Glutamatergic neuron (in vitro differentiated cells): Measurements from ENCODE around the gene LPCAT1. TPM values are rescaled to one million over a fixed set of nuclear protein-coding genes. Genes with fewer than 3 reads are reported as not detected.

Experiments
- DNase-seq: peaks from one replicate; pipeline ENCODE4 v3.0.0; 2022
- H3K27ac Mint-ChIP-seq: one replicate; pipeline ENCODE4 v1.8.0; 2020; ENCODE audit warnings: mild to moderate bottlenecking, mixed read lengths, inconsistent platforms; ENCODE audit not compliant: unreplicated experiment
- H3K27me3 Mint-ChIP-seq: one replicate; pipeline ENCODE4 v1.8.0; 2020; ENCODE audit warnings: mild to moderate bottlenecking, moderate library complexity, mixed read lengths, inconsistent platforms; ENCODE audit not compliant: unreplicated experiment
- H3K36me3 Mint-ChIP-seq: one replicate; pipeline ENCODE4 v1.8.0; 2020; ENCODE audit warnings: mild to moderate bottlenecking, mixed read lengths, inconsistent platforms; ENCODE audit not compliant: unreplicated experiment
- H3K4me1 Mint-ChIP-seq: one replicate; pipeline ENCODE4 v1.8.0; 2020; ENCODE audit warnings: mild to moderate bottlenecking, low read depth, mixed read lengths, inconsistent platforms; ENCODE audit not compliant: unreplicated experiment
- H3K4me3 Mint-ChIP-seq: one replicate; pipeline ENCODE4 v1.8.0; 2020; ENCODE audit warnings: mild to moderate bottlenecking, mixed read lengths, inconsistent platforms; ENCODE audit not compliant: unreplicated experiment
- H3K9me3 Mint-ChIP-seq: one replicate; pipeline ENCODE4 v1.8.0; 2020; ENCODE audit warnings: mild to moderate bottlenecking, moderate library complexity, mixed read lengths, inconsistent platforms; ENCODE audit not compliant: unreplicated experiment
- CTCF ChIP-seq: fragments of 200-600 bp; sonication (generic); IDR thresholded peaks from one replicate; pipeline ENCODE4 v1.5.0; 2021; ENCODE audit not compliant: partially characterized antibody, unreplicated experiment
- total RNA-seq: library from RNA; stranded (reverse); fragmentation: NEBNext Ultra II Directional; extraction: Animal tissue kit (Norgen Biotek cat#: 25700); gene quantifications from one replicate; pipeline ENCODE4 v1.2.1, GENCODE V29; 2021; ENCODE audit not compliant: unreplicated experiment

LPCAT1 gene
- total RNA-seq, 1 donor from 2014 or later = 113 TPM

- Mint-ChIP-seq H3K4me1 (peaks cover 4% of the 10 kb centered on the region), H3K27me3 (peaks cover 7% of the 10 kb centered on the region), H3K9me3 (peaks cover 5% of the 10 kb centered on the region), H3K4me3 (no peak overlapping the region), H3K36me3 (peaks cover 6% of the 10 kb centered on the region), H3K27ac (no peak overlapping the region)
- DNase-seq = no peak
- TF ChIP-seq CTCF = no peak
Measured at GRCh38 chr5:1474866-1475543, 48.8 kb downstream of the LPCAT1 start.

GRCh38 chr5:1474183-1474839, 49.4 kb downstream of the LPCAT1 start:
- Mint-ChIP-seq H3K4me3 (no peak overlapping the region), H3K36me3 (peaks cover 6% of the 10 kb centered on the region), H3K9me3 (peaks cover 5% of the 10 kb centered on the region), H3K4me1 (peaks cover 4% of the 10 kb centered on the region), H3K27ac (no peak overlapping the region), H3K27me3 (peaks cover 7% of the 10 kb centered on the region)
- peak; percentile 8 for DNase-seq
- no peak for TF ChIP-seq CTCF

- no peak overlapping the region for H3K27ac Mint-ChIP-seq
- no peak overlapping the region for H3K4me3 Mint-ChIP-seq
- DNase-seq = no peak
- H3K36me3 Mint-ChIP-seq = peaks cover 6% of the 10 kb centered on the region
- no peak for TF ChIP-seq CTCF
- peaks cover 4% of the 10 kb centered on the region for H3K9me3 Mint-ChIP-seq
- H3K27me3 Mint-ChIP-seq = peaks cover 7% of the 10 kb centered on the region
- H3K4me1 Mint-ChIP-seq = peaks cover 4% of the 10 kb centered on the region
Measured at GRCh38 chr5:1473746-1474145, 50.0 kb downstream of the LPCAT1 start.

GRCh38 chr5:1472964-1473628, 50.7 kb downstream of the LPCAT1 start:
- DNase-seq = peak; percentile 11
- Mint-ChIP-seq H3K9me3 (peaks cover 6% of the 10 kb centered on the region), H3K36me3 (peaks cover 6% of the 10 kb centered on the region), H3K4me1 (peaks cover 7% of the 10 kb centered on the region), H3K27ac (no peak overlapping the region), H3K4me3 (no peak overlapping the region), H3K27me3 (peaks cover 9% of the 10 kb centered on the region)
- no peak for TF ChIP-seq CTCF
